HEK293 (cell line): ENCODE measurements around the gene PAK5.

ENCODE experiments used
- ZNF24 ChIP-seq: fragments of 450-650 bp; formaldehyde crosslinking; IDR thresholded peaks from 2 replicates; pipeline ENCODE4 v1.5.1; 2016; ENCODE audit warnings: missing biosample characterization, missing genetic modification characterization
- ZNF274 ChIP-seq, 2 experiments: fragments of 200-500 bp in 1 of 2; fragments of 450-650 bp in 1 of 2; sonication (Bioruptor generic) in 1 of 2; formaldehyde crosslinking in 1 of 2; IDR thresholded peaks; 2 replicates each; pipeline versions ENCODE4 v1.5.1 to v1.6.1; 2014 to 2016; ENCODE audit warnings: borderline replicate concordance in 1 of 2, inconsistent platforms in 1 of 2, low read length in 1 of 2, missing biosample characterization in 1 of 2, missing genetic modification characterization in 1 of 2
- ZNF335 ChIP-seq: fragments of 450-650 bp; formaldehyde crosslinking; conservative IDR thresholded peaks from 2 replicates; pipeline ENCODE4 v1.5.1; 2016; ENCODE audit warnings: missing biosample characterization, missing genetic modification characterization
- ZNF558 ChIP-seq: fragments of 450-650 bp; formaldehyde crosslinking; IDR thresholded peaks from 2 replicates; pipeline ENCODE4 v1.5.1; 2016; ENCODE audit warnings: missing biosample characterization, missing genetic modification characterization
- ZNF560 ChIP-seq: fragments of 450-650 bp; formaldehyde crosslinking; IDR thresholded peaks from 2 replicates; pipeline ENCODE4 v1.5.1; 2017; ENCODE audit warnings: missing biosample characterization, missing genetic modification characterization, borderline replicate concordance
- ZNF660 ChIP-seq: fragments of 450-650 bp; IDR thresholded peaks from 2 replicates; pipeline ENCODE4 v1.5.1; 2018; ENCODE audit warnings: missing biosample characterization, mild to moderate bottlenecking, missing genetic modification characterization
- TF ChIP-seq, protein P1 (sequence below): fragments of 450-650 bp; formaldehyde crosslinking; IDR thresholded peaks from 2 replicates; pipeline ENCODE4 v1.5.1; 2016; ENCODE audit warnings: missing biosample characterization, missing genetic modification characterization
- TF ChIP-seq, protein P2 (sequence below): fragments of 450-650 bp; formaldehyde crosslinking; IDR thresholded peaks from 2 replicates; pipeline ENCODE4; 2016; ENCODE audit warnings: missing biosample characterization, missing genetic modification characterization
- TF ChIP-seq, protein P3 (sequence below): fragments of 450-650 bp; formaldehyde crosslinking; IDR thresholded peaks from 2 replicates; pipeline ENCODE4 v1.5.1; 2016; ENCODE audit warnings: missing biosample characterization, missing genetic modification characterization
- TF ChIP-seq, protein P4 (sequence below): fragments of 450-650 bp; formaldehyde crosslinking; IDR thresholded peaks from 2 replicates; pipeline ENCODE4 v1.5.1; 2016; ENCODE audit warnings: missing biosample characterization, missing genetic modification characterization, low read depth

DNA sequence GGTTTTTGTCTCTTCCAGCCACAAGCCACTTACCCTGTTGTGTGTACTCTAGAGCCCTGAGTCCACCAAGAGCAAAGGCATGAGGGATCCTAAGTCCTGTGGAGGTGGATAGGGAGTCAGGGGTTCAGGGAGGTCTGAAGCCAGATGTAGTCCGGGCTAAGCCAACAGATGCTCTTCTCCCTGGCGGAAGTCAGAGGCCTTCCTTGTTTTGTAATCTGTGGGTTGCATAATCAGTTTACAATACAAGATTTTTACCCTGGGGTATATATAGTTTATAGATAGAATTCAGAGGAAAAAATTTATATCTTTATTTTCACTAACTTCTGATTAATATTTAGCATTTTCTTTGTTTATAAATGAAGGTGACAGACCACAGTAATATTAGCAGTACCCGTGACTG, 315.2 kb downstream of the PAK5 start:
- TF ChIP-seq, protein P1, sequence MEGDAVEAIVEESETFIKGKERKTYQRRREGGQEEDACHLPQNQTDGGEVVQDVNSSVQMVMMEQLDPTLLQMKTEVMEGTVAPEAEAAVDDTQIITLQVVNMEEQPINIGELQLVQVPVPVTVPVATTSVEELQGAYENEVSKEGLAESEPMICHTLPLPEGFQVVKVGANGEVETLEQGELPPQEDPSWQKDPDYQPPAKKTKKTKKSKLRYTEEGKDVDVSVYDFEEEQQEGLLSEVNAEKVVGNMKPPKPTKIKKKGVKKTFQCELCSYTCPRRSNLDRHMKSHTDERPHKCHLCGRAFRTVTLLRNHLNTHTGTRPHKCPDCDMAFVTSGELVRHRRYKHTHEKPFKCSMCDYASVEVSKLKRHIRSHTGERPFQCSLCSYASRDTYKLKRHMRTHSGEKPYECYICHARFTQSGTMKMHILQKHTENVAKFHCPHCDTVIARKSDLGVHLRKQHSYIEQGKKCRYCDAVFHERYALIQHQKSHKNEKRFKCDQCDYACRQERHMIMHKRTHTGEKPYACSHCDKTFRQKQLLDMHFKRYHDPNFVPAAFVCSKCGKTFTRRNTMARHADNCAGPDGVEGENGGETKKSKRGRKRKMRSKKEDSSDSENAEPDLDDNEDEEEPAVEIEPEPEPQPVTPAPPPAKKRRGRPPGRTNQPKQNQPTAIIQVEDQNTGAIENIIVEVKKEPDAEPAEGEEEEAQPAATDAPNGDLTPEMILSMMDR (tag by site-specific recombination): no peak
- TF ChIP-seq ZNF560 (no peak), ZNF335 (tag by site-specific recombination) (no peak), ZNF660 (tag by site-specific recombination) (no peak), ZNF274 (IDR thresholded peaks at IDR 0.05; ENCODE audit: low read length) (no peak), ZNF274 (tag by site-specific recombination; IDR thresholded peaks at IDR 0.05; ENCODE audit: borderline replicate concordance) (no peak), ZNF24 (tag by site-specific recombination) (no peak), ZNF558 (tag by site-specific recombination) (no peak)
- TF ChIP-seq, protein P2, sequence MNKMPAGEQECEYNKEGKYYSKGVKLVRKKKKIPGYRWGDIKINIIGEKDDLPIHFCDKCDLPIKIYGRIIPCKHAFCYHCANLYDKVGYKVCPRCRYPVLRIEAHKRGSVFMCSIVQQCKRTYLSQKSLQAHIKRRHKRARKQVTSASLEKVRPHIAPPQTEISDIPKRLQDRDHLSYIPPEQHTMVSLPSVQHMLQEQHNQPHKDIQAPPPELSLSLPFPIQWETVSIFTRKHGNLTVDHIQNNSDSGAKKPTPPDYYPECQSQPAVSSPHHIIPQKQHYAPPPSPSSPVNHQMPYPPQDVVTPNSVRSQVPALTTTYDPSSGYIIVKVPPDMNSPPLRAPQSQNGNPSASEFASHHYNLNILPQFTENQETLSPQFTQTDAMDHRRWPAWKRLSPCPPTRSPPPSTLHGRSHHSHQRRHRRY (tag by site-specific recombination): no peak
- TF ChIP-seq, protein P3, sequence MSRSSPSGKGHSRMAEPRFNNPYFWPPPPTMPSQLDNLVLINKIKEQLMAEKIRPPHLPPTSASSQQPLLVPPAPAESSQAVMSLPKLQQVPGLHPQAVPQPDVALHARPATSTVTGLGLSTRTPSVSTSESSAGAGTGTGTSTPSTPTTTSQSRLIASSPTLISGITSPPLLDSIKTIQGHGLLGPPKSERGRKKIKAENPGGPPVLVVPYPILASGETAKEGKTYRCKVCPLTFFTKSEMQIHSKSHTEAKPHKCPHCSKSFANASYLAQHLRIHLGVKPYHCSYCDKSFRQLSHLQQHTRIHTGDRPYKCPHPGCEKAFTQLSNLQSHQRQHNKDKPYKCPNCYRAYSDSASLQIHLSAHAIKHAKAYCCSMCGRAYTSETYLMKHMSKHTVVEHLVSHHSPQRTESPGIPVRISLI (tag by site-specific recombination): no peak
- TF ChIP-seq, protein P4, sequence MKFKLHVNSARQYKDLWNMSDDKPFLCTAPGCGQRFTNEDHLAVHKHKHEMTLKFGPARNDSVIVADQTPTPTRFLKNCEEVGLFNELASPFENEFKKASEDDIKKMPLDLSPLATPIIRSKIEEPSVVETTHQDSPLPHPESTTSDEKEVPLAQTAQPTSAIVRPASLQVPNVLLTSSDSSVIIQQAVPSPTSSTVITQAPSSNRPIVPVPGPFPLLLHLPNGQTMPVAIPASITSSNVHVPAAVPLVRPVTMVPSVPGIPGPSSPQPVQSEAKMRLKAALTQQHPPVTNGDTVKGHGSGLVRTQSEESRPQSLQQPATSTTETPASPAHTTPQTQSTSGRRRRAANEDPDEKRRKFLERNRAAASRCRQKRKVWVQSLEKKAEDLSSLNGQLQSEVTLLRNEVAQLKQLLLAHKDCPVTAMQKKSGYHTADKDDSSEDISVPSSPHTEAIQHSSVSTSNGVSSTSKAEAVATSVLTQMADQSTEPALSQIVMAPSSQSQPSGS: no peak
